Osteocyte (in vitro differentiated cells): ENCODE data around the gene PRPH. TPM values are rescaled to one million over a fixed set of nuclear protein-coding genes. Genes with fewer than 3 reads are reported as not detected.
A peak's percentile ranks its signal among the peaks of the same experiment; 100 is the strongest.
"Not testable (repeated sequence)": the region's sequence is repeated elsewhere in the genome, so short reads cannot be mapped to it uniquely, and the experiment has no call there.

Experiments
- DNase-seq: peaks from one replicate; pipeline ENCODE4 v3.0.0; 2021; ENCODE audit warnings: mixed read lengths; ENCODE audit not compliant: unreplicated experiment; ENCODE audit errors: extremely low spot score
- H3K27ac Mint-ChIP-seq: one replicate; pipeline ENCODE4 v1.8.0; 2021; ENCODE audit warnings: mild to moderate bottlenecking, mixed read lengths; ENCODE audit not compliant: unreplicated experiment
- H3K27me3 Mint-ChIP-seq: one replicate; pipeline ENCODE4 v1.8.0; 2021; ENCODE audit warnings: mixed read lengths; ENCODE audit not compliant: unreplicated experiment
- H3K36me3 Mint-ChIP-seq: one replicate; pipeline ENCODE4 v1.8.0; 2021; ENCODE audit warnings: mixed read lengths; ENCODE audit not compliant: unreplicated experiment
- H3K4me1 Mint-ChIP-seq: one replicate; pipeline ENCODE4 v1.8.0; 2021; ENCODE audit warnings: mixed read lengths; ENCODE audit not compliant: unreplicated experiment
- H3K4me3 Mint-ChIP-seq: one replicate; pipeline ENCODE4 v1.8.0; 2021; ENCODE audit warnings: mild to moderate bottlenecking, moderate library complexity, mixed read lengths; ENCODE audit not compliant: unreplicated experiment
- H3K9me3 Mint-ChIP-seq: one replicate; pipeline ENCODE4 v1.8.0; 2021; ENCODE audit warnings: mixed read lengths; ENCODE audit not compliant: unreplicated experiment
- total RNA-seq: library from RNA; stranded (reverse); gene quantifications from 2 replicates; pipeline ENCODE4 v1.2.1, GENCODE V29; 2021
- TF ChIP-seq, protein P1 (sequence below): fragments of 200-600 bp; sonication (generic); IDR thresholded peaks from 2 replicates; pipeline ENCODE4 v1.5.0; 2021; ENCODE audit warnings: antibody characterized with exemption, mild to moderate bottlenecking, moderate library complexity

The PRPH gene
- total RNA-seq, 1 donor from 2014 or later: not detected

DNA sequence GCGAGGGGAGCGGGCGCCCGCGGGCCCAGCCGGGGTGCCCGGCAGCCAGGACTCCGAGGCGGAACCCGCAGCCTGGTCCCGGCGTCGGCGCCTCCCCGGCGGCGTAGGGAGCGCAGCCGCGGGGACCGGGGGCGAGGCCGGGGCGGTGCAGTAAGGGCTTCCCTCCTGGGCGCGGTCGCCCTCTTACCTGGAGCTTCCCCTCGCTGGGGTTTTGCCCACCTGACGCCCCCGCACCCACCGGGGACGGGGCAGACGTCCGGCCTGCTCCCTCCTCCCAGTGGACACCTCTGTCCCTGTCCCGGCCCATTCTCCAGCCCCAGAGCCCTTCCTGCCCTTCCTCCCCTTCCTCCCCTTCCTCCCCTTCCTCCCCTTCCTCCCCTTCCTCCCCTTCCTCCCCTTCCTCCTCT, 30.5 kb upstream of the PRPH start:
- H3K27ac Mint-ChIP-seq: peak overlapping the region; percentile 97
- no peak for DNase-seq
- H3K36me3 Mint-ChIP-seq: peaks cover 6% of the 10 kb centered on the region
- H3K4me3 Mint-ChIP-seq: peak overlapping the region; percentile 97
- no peaks in the 10 kb centered on the region for H3K27me3 Mint-ChIP-seq
- H3K9me3 Mint-ChIP-seq: no peaks in the 10 kb centered on the region
- TF ChIP-seq, protein P1, sequence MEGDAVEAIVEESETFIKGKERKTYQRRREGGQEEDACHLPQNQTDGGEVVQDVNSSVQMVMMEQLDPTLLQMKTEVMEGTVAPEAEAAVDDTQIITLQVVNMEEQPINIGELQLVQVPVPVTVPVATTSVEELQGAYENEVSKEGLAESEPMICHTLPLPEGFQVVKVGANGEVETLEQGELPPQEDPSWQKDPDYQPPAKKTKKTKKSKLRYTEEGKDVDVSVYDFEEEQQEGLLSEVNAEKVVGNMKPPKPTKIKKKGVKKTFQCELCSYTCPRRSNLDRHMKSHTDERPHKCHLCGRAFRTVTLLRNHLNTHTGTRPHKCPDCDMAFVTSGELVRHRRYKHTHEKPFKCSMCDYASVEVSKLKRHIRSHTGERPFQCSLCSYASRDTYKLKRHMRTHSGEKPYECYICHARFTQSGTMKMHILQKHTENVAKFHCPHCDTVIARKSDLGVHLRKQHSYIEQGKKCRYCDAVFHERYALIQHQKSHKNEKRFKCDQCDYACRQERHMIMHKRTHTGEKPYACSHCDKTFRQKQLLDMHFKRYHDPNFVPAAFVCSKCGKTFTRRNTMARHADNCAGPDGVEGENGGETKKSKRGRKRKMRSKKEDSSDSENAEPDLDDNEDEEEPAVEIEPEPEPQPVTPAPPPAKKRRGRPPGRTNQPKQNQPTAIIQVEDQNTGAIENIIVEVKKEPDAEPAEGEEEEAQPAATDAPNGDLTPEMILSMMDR: no peak
- H3K4me1 Mint-ChIP-seq: peaks cover 54% of the 10 kb centered on the region

DNA sequence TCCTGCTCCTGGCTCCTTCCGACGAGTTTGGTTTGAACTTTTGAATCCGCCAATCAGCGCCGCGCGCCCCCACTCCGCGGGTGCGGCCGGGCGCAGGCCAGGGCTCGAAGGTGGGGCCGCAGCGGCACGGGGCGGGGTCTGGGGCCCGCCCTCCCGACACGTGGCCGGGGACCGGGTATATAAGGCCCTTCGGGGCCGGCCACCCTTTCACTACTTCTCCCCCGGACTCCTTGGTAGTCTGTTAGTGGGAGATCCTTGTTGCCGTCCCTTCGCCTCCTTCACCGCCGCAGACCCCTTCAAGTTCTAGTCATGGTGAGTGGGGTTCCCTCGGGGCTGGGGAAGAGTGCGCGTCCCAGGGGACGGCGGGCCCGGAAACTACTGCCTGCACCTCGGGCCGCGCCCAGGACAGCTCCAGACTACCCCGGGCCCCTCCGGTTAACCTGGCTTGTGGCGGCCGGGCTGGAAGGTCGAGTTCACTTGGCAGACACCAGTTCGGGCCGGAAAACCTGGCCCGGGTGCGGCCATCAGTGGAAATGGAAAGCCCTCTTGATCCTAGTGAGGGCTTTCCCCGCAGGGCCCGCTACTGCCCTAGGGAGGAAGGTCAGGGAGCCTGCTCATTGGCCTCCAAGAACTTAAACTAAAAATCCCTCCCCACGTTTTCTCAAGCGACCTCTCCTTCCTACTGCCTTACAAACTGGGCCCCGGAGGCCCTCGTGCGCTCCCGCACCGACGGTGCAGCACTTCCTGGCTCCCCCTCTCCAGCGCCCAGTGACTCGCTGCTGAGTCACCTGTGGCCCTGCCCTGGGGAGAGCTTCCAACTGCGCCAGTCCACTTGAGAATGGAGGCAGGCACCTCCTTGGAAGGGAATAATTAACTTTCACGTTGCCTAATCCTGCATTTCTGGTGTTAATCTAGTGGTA, 29.8 kb upstream of the PRPH start, which contains the start of gene TUBA1C:
TSS of gene TUBA1C (plus strand) at position 210 of the 920 bp plus-strand sequence. CDS start at position 310, 100 bp downstream.
- TF ChIP-seq, protein P1: no peak
- Mint-ChIP-seq H3K4me1 (peaks cover 48% of the 10 kb centered on the region), H3K36me3 (peaks cover 12% of the 10 kb centered on the region), H3K9me3 (no peaks in the 10 kb centered on the region), H3K4me3 (peak within 1 kb of the TSS; percentile 97), H3K27me3 (no peaks in the 10 kb centered on the region), H3K27ac (peak within 1 kb of the TSS; percentile 97)
- peak; percentile 97 for DNase-seq

DNA sequence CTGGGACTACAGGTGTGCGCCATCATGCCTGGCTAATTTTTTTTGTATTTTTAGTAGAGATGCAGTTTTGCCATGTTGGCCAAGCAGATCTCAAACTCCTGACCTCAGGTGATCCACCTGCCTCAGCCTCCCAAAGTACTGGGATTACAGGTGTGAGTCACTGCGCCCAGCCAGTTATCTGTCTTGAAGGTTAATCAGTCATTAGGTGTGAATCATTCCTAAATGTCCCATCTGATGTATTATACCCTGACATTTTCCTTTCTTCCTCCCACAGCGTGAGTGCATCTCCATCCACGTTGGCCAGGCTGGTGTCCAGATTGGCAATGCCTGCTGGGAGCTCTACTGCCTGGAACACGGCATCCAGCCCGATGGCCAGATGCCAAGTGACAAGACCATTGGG, 25.8 kb upstream of the PRPH start:
- H3K36me3 Mint-ChIP-seq: peaks cover 33% of the 10 kb centered on the region
- peak overlapping the region; percentile 97 for H3K27ac Mint-ChIP-seq

DNA sequence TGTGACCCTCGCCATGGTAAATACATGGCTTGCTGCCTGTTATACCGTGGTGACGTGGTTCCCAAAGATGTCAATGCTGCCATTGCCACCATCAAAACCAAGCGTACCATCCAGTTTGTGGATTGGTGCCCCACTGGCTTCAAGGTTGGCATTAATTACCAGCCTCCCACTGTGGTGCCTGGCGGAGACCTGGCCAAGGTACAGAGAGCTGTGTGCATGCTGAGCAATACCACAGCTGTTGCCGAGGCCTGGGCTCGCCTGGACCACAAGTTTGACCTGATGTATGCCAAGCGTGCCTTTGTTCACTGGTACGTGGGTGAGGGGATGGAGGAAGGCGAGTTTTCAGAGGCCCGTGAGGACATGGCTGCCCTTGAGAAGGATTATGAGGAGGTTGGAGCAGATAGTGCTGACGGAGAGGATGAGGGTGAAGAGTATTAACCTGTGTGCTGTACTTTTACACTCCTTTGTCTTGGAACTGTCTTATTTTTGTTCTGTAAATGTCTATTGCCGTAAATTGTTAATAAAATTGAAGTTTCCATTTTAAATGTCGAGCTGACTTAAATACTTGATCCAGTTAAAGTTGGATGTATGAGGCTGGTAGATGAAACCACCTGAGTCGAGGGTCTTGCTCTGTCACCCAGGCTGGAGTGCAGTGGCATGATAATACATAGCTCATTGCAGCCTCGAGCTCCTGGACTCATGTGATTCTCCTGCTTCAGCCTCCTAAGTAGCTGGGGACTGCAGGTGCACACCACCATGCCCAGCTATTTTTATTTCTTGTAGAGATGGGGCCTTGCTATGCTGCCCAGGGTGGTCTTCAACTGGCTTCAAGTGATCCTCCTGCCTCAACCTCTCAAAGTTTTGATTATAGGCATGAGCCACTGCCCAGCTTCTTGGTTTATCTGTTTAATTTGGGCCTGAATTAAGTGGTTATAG, 21.9 kb upstream of the PRPH start:
- H3K4me1 Mint-ChIP-seq: peaks cover 29% of the 10 kb centered on the region
- no peak overlapping the region for H3K27ac Mint-ChIP-seq
- no peak for DNase-seq
- H3K9me3 Mint-ChIP-seq: no peaks in the 10 kb centered on the region
- no peaks in the 10 kb centered on the region for H3K27me3 Mint-ChIP-seq
- no peak overlapping the region for H3K4me3 Mint-ChIP-seq
- TF ChIP-seq, protein P1: no peak
- H3K36me3 Mint-ChIP-seq: peaks cover 29% of the 10 kb centered on the region

More for the DNA sequence above, 25.8 kb upstream of the PRPH start:
- not testable (repeated sequence) for H3K9me3 Mint-ChIP-seq, H3K4me3 Mint-ChIP-seq, H3K27me3 Mint-ChIP-seq, DNase-seq
- peaks cover 35% of the 10 kb centered on the region for H3K4me1 Mint-ChIP-seq

DNA sequence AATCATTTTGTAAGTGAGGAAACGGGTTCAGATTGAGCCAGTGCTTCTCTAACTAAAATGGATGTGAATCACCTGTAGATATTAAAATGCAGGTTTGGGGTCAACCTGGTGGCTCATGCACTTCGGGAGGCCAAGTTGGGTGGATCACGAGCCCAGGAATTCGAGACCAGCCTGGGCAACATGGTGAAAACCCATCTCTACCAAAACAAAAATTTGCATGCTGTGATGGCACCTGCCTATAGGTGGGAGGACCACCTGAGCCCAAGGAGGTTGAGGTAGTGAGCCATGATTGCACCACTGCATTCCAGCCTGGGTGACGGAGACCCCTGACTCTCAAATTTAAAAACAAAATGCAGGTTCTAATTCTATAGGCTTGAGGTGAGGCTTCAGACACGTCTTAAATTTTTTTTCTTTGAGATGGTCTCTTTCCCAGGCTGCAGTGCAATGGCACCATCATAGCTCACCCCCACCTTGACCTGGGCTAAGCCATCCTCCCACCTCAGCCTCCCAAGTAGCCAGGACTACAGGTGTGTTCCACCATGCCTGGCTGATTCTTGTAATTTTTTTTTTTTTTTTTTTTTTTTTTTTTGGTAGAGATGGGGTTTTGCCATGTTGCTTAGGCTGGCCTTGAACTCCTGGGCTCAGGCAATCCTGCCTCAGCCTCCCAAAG, 21.1 kb upstream of the PRPH start:
- H3K4me3 Mint-ChIP-seq: no peak overlapping the region
- no peak overlapping the region for H3K27ac Mint-ChIP-seq

More for the DNA sequence above, 21.1 kb upstream of the PRPH start:
- TF ChIP-seq, protein P1: no peak
- Mint-ChIP-seq H3K4me1 (peaks cover 21% of the 10 kb centered on the region), H3K9me3 (no peaks in the 10 kb centered on the region), H3K36me3 (peaks cover 29% of the 10 kb centered on the region), H3K27me3 (no peaks in the 10 kb centered on the region)
- DNase-seq: no peak
